Natural killer cell (primary cell): ENCODE results near the gene FGGY. TPM values are rescaled to one million over a fixed set of nuclear protein-coding genes. Genes with fewer than 3 reads are reported as not detected.

Source experiments
- ATAC-seq, 3 donors: fragments of 150-1000 bp in 2 of 3; fragments of 200-7000 bp in 1 of 3; cut with Tn5 transposase; 1 replicate in 1 of 3; 2 replicates in 2 of 3; pipeline ENCODE4 v1.10.0; 2021; ENCODE audit warnings: mild to moderate bottlenecking in 2 of 3, moderate library complexity in 2 of 3
- DNase-seq, 2 donors: peaks; one replicate each; pipeline versions ENCODE4 v3.0.0 to v3.0.0-alpha.2; 2013 to 2021; ENCODE audit warnings: mixed read lengths in 1 of 2
- H3K27ac ChIP-seq: one replicate; pipeline ENCODE4 v1.5.1; 2013; ENCODE audit warnings: mild to moderate bottlenecking, low read length
- H3K27me3 ChIP-seq: one replicate; pipeline ENCODE4 v1.6.1; 2013; ENCODE audit warnings: low read length; ENCODE audit not compliant: control insufficient read depth, insufficient read depth
- H3K36me3 ChIP-seq: one replicate; pipeline ENCODE4 v1.6.1; 2013; ENCODE audit warnings: low read length; ENCODE audit not compliant: control insufficient read depth, insufficient read depth
- H3K4me1 ChIP-seq: one replicate; pipeline ENCODE4 v1.6.1; 2013; ENCODE audit warnings: low read length; ENCODE audit not compliant: control insufficient read depth, insufficient read depth
- H3K4me3 ChIP-seq: one replicate; pipeline ENCODE4 v1.5.1; 2013; ENCODE audit warnings: low read length
- H3K9me3 ChIP-seq: one replicate; pipeline ENCODE4 v1.6.1; 2013; ENCODE audit warnings: low read length; ENCODE audit not compliant: control insufficient read depth, insufficient read depth
- H3K27ac Mint-ChIP-seq, 2 donors: one replicate each; pipeline ENCODE4 v1.8.0; 2022; ENCODE audit warnings: mild to moderate bottlenecking in 2 of 2, mixed read lengths in 2 of 2, moderate library complexity in 1 of 2
- H3K27me3 Mint-ChIP-seq, 2 donors: one replicate each; pipeline ENCODE4 v1.8.0; 2022; ENCODE audit warnings: low read depth in 2 of 2, mixed read lengths in 2 of 2
- H3K36me3 Mint-ChIP-seq: one replicate; pipeline ENCODE4 v1.8.0; 2022; ENCODE audit warnings: mixed read lengths
- H3K4me1 Mint-ChIP-seq, 2 donors: one replicate each; pipeline ENCODE4 v1.8.0; 2022; ENCODE audit warnings: mixed read lengths in 2 of 2
- H3K4me3 Mint-ChIP-seq: one replicate; pipeline ENCODE4 v1.8.0; 2022; ENCODE audit warnings: mild to moderate bottlenecking, moderate library complexity, mixed read lengths
- H3K9me3 Mint-ChIP-seq, 2 donors: one replicate each; pipeline ENCODE4 v1.8.0; 2022; ENCODE audit warnings: mixed read lengths in 2 of 2
- WGBS: methylation state at CpG from one replicate; pipeline ENCODE4 v1.1.7; 2013; ENCODE audit warnings: missing lambda C conversion rate; ENCODE audit not compliant: insufficient coverage; 5-methylcytosine and 5-hydroxymethylcytosine counted together
- intact Hi-C: fragments of 100-400 bp; cut with micrococcal nuclease; formaldehyde crosslinking; loops from one replicate; pipeline ENCODE4 v1.14.2; 2022
- total RNA-seq, 4 donors: library from RNA; stranded (reverse); fragments of 120-200 nt in 1 of 4; gene quantifications; one replicate each; pipeline versions ENCODE4 v1.2.3 to v1.2.4, GENCODE V29; 2013 to 2022
- TF ChIP-seq, protein P1 (sequence below): fragments of 200-600 bp; IDR thresholded peaks from one replicate; pipeline ENCODE4 v1.8.0; 2022; ENCODE audit warnings: antibody characterized with exemption

The FGGY gene
- total RNA-seq, 3 donors from 2014 or later (not counting 1 experiment from before 2014, with no cell fraction given), result 21.8 to 31.5 (median 21.8) TPM

DNA sequence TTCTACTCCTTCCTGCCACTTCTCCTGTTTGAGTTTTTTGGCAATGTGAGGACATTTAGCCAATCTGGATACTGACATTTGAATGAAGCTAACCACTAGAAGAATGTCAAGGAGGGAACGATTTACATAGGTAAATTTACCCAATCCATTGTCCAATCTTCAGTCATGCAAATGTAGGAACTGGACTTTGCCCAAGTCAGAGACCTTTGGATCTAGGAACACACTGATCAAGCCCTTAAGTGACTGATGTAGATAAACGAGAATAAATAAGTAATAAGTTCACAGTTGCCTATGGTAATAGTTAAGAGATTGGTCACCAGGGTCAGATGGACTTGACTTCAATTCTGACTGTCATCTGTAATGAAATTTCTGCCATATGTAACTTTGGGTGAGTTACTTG is 177.6 kb downstream of the FGGY start:
- no peaks in the 10 kb centered on the region for H3K27me3 Mint-ChIP-seq
- ATAC-seq (no peak), DNase-seq (no peak)
- Histone ChIP-seq H3K27me3 (no peaks in the 10 kb centered on the region), H3K36me3 (no peaks in the 10 kb centered on the region), H3K4me3 (no peak overlapping the region), H3K27ac (no peak overlapping the region), H3K9me3 (no peaks in the 10 kb centered on the region), H3K4me1 (no peaks in the 10 kb centered on the region)
- H3K9me3 Mint-ChIP-seq, result peaks cover 2 to 4% of the 10 kb centered on the region in 2 donors
- no peaks in the 10 kb centered on the region for H3K4me1 Mint-ChIP-seq
- WGBS, result 83% methylated on average over 2 of the region's 2 CpGs
- TF ChIP-seq, protein P1, sequence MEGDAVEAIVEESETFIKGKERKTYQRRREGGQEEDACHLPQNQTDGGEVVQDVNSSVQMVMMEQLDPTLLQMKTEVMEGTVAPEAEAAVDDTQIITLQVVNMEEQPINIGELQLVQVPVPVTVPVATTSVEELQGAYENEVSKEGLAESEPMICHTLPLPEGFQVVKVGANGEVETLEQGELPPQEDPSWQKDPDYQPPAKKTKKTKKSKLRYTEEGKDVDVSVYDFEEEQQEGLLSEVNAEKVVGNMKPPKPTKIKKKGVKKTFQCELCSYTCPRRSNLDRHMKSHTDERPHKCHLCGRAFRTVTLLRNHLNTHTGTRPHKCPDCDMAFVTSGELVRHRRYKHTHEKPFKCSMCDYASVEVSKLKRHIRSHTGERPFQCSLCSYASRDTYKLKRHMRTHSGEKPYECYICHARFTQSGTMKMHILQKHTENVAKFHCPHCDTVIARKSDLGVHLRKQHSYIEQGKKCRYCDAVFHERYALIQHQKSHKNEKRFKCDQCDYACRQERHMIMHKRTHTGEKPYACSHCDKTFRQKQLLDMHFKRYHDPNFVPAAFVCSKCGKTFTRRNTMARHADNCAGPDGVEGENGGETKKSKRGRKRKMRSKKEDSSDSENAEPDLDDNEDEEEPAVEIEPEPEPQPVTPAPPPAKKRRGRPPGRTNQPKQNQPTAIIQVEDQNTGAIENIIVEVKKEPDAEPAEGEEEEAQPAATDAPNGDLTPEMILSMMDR, result no peak
- no peak overlapping the region for H3K27ac Mint-ChIP-seq
- H3K4me3 Mint-ChIP-seq, result no peak overlapping the region
- no peaks in the 10 kb centered on the region for H3K36me3 Mint-ChIP-seq
- intact Hi-C loops, result no loop called here

DNA sequence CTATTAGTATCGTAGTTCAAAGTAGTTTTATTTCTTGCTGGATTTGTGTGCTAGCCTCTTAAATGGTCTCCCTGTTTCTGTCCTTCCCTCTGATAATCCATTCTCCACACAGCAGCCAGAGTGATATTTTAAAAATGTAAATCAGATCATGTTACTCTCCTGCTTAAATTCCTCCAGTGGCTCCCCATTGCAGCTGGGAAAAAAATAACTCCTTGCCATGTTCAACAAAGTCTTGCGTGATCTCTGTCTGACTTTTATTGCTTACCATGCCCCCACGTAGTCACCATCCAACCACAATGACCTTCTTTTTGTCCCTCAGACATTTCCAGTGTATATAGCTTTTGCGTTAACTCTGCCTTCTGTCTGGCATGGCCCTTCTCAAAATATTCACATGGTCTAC is 178.8 kb downstream of the FGGY start:
- no peaks in the 10 kb centered on the region for H3K27me3 ChIP-seq
- H3K27me3 Mint-ChIP-seq, result no peaks in the 10 kb centered on the region
- intact Hi-C loops, result no loop called here
- TF ChIP-seq, protein P1, result no peak
- 87% methylated on average over 4 of the region's 4 CpGs for WGBS
- no peaks in the 10 kb centered on the region for H3K36me3 Mint-ChIP-seq
- no peaks in the 10 kb centered on the region for H3K9me3 ChIP-seq
- no peak overlapping the region for H3K27ac ChIP-seq
- H3K4me1 ChIP-seq, result no peaks in the 10 kb centered on the region
- no peaks in the 10 kb centered on the region for H3K9me3 Mint-ChIP-seq
- H3K36me3 ChIP-seq, result no peaks in the 10 kb centered on the region
- no peaks in the 10 kb centered on the region for H3K4me1 Mint-ChIP-seq
- no peak for ATAC-seq
- no peak overlapping the region for H3K27ac Mint-ChIP-seq
- no peak overlapping the region for H3K4me3 ChIP-seq
- no peak overlapping the region for H3K4me3 Mint-ChIP-seq
- DNase-seq, result no peak

DNA sequence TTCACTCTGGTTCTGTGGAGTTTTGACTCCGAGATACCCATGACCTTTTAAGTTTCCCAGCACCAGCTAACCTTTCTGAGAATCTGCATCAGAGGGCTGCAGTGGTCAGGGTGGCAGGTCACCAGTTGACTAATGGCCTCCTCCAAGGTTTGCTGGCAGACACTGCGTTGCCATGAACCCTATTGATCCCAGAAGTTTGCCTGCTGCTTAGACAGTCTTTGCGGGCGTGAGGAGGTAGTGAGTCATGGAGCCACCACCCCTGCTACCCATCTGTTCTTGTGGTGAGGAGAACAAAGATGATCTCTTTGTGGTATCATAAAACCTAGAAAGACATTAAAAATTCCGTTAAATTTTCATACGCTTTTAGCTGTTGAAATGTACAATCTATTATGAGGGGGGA is 180.4 kb downstream of the FGGY start:
- Histone ChIP-seq H3K9me3 (no peaks in the 10 kb centered on the region), H3K27me3 (no peaks in the 10 kb centered on the region), H3K4me3 (no peak overlapping the region), H3K4me1 (no peaks in the 10 kb centered on the region), H3K36me3 (no peaks in the 10 kb centered on the region), H3K27ac (no peak overlapping the region)
- no peaks in the 10 kb centered on the region for H3K4me1 Mint-ChIP-seq
- no peak overlapping the region for H3K27ac Mint-ChIP-seq
- no peaks in the 10 kb centered on the region for H3K9me3 Mint-ChIP-seq
- intact Hi-C loops, result no loop called here
- TF ChIP-seq, protein P1, result no peak
- no peak for DNase-seq
- ATAC-seq, result peak in 1 of 3 donors; percentile 14
- no peaks in the 10 kb centered on the region for H3K36me3 Mint-ChIP-seq
- H3K4me3 Mint-ChIP-seq, result no peak overlapping the region
- 88% methylated on average over 2 of the region's 6 CpGs for WGBS
- H3K27me3 Mint-ChIP-seq, result no peaks in the 10 kb centered on the region

DNA sequence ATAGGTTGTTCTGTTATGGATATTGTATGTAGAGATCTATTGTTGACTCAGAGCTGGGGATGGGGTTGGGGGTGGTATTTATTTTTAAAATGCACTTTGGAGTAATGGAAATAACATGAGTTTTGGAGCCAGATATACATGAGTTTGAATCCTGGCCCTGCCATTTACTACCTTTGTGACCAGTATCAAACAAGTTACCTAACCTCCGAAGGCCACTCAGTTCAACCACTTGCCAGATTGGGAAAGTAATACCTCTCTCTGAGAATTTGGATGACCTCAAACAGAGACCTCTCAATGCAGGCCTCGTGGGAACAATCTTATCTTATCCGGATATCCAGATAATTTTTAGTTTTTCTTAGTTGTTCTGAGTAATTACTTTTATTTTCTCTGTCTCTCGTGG is 181.0 kb downstream of the FGGY start:
- Mint-ChIP-seq H3K4me1 (no peaks in the 10 kb centered on the region), H3K27me3 (no peaks in the 10 kb centered on the region), H3K36me3 (no peaks in the 10 kb centered on the region), H3K9me3 (no peaks in the 10 kb centered on the region), H3K4me3 (no peak overlapping the region), H3K27ac (no peak overlapping the region)
- Histone ChIP-seq H3K27ac (no peak overlapping the region), H3K9me3 (no peaks in the 10 kb centered on the region), H3K27me3 (no peaks in the 10 kb centered on the region), H3K36me3 (no peaks in the 10 kb centered on the region), H3K4me1 (no peaks in the 10 kb centered on the region), H3K4me3 (no peak overlapping the region)
- intact Hi-C loops, result no loop called here
- TF ChIP-seq, protein P1, result no peak
- no peak for DNase-seq
- WGBS, result 97% methylated on average over 3 of the region's 4 CpGs
- no peak for ATAC-seq
